Fibroblast of the aortic adventitia (primary cell): ENCODE results near the gene PEF1. TPM values are rescaled to one million over a fixed set of nuclear protein-coding genes. Genes with fewer than 3 reads are reported as not detected.

ENCODE experiments used
- DNase-seq: peaks from one replicate; pipeline ENCODE4 v3.0.0-alpha.2; 2010; ENCODE audit warnings: low read depth
- H3K4me3 ChIP-seq: 2 replicates; pipeline ENCODE4 v1.5.1; 2011; ENCODE audit warnings: low read depth, mild to moderate bottlenecking, control low read depth, low read length, moderate library complexity
- total RNA-seq: library from RNA; depleted of rRNA; stranded (reverse); fragments of >200 nt; gene quantifications from 2 replicates; pipeline ENCODE4 v1.2.3, GENCODE V29; 2012; ENCODE audit warnings: low replicate concordance
- TF ChIP-seq, protein P1 (sequence below): IDR thresholded peaks from 2 replicates; pipeline ENCODE4 v1.5.1; 2011; ENCODE audit warnings: mild to moderate bottlenecking, low read length, control low read depth, inconsistent platforms; ENCODE audit not compliant: insufficient read depth

The PEF1 gene
- total RNA-seq, 1 donor, result 59.8 TPM

DNA sequence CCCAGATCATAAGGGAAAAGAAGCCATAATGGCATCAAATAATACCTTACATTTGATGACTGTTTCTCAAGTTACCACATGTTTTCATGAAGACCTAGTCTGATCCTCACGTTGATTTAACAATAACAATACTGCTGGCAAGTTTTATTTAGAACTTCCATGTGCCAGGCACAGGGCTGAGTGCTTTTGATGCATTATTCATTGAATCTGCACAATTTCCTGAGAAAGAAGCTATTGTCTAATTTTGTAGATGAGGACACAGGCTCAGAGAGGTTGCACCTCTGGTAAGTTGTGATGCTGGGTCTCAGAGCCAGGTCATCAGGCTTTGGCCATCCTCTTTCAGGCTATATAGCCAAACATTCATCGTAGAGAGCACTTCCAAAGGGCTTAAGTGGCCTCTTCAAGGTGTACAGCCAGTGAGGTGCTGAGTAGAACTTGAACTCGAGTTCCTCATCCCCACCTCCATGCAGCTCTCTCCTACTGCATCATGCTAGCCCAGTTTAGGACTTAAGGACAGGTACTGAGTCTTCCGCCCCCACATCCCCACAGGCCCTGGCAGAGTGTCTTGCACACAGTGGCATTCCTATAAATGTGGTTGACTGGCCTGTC is 8.3 kb upstream of the PEF1 start:
- DNase-seq, result no peak
- TF ChIP-seq, protein P1, sequence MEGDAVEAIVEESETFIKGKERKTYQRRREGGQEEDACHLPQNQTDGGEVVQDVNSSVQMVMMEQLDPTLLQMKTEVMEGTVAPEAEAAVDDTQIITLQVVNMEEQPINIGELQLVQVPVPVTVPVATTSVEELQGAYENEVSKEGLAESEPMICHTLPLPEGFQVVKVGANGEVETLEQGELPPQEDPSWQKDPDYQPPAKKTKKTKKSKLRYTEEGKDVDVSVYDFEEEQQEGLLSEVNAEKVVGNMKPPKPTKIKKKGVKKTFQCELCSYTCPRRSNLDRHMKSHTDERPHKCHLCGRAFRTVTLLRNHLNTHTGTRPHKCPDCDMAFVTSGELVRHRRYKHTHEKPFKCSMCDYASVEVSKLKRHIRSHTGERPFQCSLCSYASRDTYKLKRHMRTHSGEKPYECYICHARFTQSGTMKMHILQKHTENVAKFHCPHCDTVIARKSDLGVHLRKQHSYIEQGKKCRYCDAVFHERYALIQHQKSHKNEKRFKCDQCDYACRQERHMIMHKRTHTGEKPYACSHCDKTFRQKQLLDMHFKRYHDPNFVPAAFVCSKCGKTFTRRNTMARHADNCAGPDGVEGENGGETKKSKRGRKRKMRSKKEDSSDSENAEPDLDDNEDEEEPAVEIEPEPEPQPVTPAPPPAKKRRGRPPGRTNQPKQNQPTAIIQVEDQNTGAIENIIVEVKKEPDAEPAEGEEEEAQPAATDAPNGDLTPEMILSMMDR, result no peak
- H3K4me3 ChIP-seq, result no peak overlapping the region

DNA sequence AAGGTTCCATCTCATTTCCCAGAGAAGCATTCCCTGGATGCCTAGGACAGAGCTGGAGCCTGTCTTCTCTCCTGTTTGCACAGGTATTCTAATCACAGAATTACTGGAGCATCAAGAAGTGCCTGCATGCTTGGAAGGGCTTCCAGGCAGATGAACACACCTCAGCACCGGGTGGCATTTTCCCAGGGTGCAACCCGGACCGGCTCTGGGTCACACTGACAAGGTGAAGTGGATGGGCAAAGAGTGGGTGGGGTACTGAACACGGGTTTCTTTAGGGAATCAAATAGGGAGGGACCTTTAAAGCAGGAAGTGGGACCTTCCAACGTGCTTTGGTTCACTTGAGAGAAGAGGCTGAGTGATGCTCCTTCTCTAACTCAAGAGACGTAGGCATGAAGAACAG is 7.1 kb upstream of the PEF1 start:
- DNase-seq, result no peak
- H3K4me3 ChIP-seq, result no peak overlapping the region
- TF ChIP-seq, protein P1, result no peak

DNA sequence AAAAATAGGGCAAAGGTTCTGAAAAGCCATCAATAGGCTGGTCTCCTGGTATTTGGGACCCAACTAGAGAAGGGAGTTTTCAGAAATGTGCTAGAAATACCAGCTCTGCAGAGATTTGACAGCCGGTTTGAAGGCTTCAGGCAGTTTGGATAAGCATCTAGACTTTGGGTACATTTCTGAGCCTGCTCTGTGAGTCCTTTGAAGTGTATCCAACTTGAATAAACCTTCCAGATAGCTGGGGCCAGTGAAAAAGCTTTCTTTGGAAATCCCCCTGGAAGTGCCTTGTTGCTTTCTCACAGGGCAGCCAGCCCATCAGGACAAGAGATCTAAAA is 6.4 kb upstream of the PEF1 start:
- DNase-seq, result peak; percentile 70
- H3K4me3 ChIP-seq, result no peak overlapping the region
- TF ChIP-seq, protein P1, result no peak

DNA sequence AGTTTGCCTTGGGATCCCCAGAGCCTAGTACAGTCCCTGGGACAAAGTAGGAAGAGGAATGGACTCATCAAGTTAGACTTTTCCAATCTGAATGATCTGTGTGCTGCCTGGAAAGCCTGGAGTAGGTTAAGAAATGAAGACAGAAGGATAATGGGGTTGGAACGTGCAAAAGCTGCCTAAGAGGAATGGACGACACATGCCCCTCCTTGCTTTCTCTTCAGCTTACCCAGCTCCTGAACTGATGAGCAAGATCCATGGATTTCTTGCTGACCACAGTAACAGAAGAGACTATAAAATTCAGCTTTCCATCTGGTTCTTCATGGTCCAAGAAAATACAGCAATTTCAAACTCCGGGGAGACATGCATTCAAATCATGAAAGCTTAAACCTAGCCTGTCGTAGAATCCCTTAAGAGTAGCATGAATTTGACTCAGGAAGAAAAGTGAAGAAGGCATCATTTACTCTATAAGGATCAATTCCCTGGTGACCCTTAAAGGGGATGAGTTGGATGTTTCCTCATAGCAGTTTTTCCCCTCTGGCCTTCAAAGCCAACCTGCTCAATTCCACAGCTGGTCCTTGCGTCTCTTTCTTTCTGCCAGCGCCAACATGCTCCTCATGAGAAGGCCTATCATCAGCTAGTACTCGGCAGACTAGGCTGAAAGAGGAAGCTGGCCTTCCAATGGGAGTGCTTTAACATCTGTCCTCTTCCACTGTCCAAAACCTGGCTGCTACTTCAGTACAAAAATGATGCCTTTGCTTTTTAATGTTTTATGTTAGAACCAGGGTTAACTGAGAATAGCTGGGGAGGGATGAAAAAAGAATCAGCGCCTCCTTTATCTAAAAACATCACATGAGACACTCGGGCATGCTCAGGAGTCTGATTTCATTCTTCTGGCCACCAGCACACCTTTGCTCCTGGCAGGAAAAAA is 5.7 kb upstream of the PEF1 start:
- no peak overlapping the region for H3K4me3 ChIP-seq
- DNase-seq, result no peak
- TF ChIP-seq, protein P1, result no peak

DNA sequence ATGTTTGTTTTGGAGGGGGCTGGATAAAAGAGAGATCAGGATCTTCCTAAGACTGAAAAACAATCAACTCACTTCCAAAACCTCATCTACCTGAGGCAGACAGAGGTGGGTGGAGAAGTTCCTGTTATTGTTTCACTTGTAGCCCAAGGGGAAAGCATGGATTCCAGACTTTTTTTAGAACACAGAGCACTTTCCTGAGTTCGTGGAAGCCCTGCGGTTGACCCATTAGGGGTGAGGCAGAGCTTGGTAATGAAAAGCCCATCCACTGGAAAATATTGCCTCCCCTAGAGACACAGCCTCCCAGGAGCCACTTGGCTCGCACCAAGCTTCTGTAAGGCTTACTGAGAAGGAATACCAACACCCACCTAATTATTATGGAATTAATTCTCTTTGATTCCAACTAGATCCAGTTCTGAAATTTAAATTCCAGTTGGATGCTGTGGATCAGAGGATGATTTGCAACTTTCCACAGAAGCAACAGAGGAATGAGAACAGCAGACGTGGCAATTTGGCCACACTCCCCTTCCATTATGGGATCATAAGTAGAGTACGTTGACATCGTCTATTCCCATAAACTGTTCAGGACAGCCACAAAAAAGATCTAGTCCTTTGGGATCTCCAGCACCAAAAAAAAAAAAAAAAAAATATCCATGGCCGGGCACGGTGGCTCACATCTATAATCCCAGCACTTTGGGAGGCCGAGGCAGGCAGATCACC is 4.1 kb upstream of the PEF1 start:
- no peak for DNase-seq
- H3K4me3 ChIP-seq, result no peak overlapping the region
- TF ChIP-seq, protein P1, result no peak

DNA sequence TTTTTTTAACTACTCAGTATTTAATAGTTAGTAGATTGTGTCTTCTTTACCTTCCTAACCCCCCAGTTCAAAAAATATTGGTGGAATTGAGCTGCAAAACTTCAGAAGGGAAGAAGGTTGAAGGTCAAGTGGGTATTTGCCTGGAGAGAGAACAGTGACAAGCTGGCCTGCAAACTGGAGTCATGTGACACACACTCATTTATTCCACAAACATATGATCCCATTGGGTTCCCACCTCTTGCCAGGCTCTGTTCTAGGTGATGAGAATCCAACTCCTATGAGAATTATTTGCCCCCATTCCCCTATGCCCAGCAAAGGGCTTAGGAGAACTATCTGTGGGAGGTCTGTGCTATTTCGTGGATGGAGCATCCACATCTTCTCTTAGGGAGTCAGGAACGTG is 3.5 kb upstream of the PEF1 start:
- TF ChIP-seq, protein P1, result no peak
- no peak for DNase-seq
- H3K4me3 ChIP-seq, result no peak overlapping the region
